ENCODE measurements around the gene STXBP5L. TPM values are rescaled to one million over a fixed set of nuclear protein-coding genes. Genes with fewer than 3 reads are reported as not detected.

STXBP5L gene
- 1 to 10 TPM in 6 of 9 donors, under 1 TPM in 3; 0.60 to 8.4 (median 2.9) TPM for total RNA-seq
- 1 to 10 TPM; 1.0 to 1.8 (median 1.5) TPM for polyA plus RNA-seq
- long read RNA-seq, donor 1 = 0 reads
- long read RNA-seq, donor 2 = 0 reads
- long read RNA-seq, donor 3 = 0 reads
- long read RNA-seq, donor 4 = 0 reads
- long read RNA-seq, donor 5, partial matches to known transcripts = 0 of 1 reads
- long read RNA-seq, donor 5, other reads (novel, unspliced or antisense) = 1 of 1 reads
- long read RNA-seq, donor 6, partial matches to known transcripts = 0 of 2 reads
- long read RNA-seq, donor 6, other reads (novel, unspliced or antisense) = 2 of 2 reads
- long read RNA-seq, donor 7 = 0 reads
- long read RNA-seq, donor 8 = 0 reads
- long read RNA-seq, donor 9 = 0 reads
- long read RNA-seq, donor 10 = 0 reads

DNA sequence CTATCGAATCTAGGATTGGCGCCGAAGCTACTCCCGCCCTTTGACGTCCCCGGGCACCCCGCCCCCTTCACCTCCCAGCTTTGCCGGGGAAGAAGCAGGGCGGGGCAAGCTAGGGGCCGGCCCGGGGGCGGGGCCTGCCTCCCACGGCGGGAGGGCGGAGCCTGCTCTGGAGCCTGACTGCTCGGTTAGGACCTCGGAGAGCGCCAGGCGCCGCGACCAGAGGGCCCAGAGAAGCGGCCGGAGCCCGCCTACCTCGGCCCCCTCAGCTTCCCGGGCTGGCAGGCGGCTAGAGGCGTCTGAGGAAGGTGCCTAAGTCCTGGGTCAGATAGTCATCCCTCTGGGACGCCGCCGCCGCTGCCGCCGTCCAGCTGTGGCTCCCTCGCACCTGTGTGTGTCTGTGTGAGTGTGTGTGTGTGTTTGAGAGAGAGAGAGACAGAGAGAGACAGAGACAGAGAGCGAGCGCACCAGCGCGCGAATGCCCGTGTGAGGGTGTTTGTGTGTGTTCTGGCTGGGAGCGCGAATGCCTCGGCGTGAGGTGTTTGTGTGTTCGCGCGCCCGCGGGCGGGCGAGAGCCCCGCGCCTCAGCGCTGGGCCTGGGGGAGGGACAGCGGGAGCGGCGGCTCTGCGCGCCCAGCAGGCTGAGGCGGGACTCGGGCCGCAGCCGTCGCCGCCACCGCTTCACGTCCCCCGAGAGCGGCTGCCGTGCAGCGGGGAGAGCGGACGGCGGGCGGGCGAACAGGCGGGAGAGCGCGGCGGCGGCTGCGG is at the start of gene STXBP5L:
Gene STXBP5L, plus strand, starts transcription at position 176 of the 765 bp plus-strand sequence. CDS start 1,374 bp downstream, outside the sequence.
- 1% methylated on average over 7 to 82 of the region's 83 CpGs for WGBS, 4 donors
- H3K9me3 ChIP-seq (replicated peaks in 1 of 3) = no peaks in the 10 kb centered on the region
- peak within 1 kb of the TSS in 2 of 5 donors; percentile 53 to 57 for H3K27ac ChIP-seq
- TF ChIP-seq, protein P1, sequence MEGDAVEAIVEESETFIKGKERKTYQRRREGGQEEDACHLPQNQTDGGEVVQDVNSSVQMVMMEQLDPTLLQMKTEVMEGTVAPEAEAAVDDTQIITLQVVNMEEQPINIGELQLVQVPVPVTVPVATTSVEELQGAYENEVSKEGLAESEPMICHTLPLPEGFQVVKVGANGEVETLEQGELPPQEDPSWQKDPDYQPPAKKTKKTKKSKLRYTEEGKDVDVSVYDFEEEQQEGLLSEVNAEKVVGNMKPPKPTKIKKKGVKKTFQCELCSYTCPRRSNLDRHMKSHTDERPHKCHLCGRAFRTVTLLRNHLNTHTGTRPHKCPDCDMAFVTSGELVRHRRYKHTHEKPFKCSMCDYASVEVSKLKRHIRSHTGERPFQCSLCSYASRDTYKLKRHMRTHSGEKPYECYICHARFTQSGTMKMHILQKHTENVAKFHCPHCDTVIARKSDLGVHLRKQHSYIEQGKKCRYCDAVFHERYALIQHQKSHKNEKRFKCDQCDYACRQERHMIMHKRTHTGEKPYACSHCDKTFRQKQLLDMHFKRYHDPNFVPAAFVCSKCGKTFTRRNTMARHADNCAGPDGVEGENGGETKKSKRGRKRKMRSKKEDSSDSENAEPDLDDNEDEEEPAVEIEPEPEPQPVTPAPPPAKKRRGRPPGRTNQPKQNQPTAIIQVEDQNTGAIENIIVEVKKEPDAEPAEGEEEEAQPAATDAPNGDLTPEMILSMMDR (IDR thresholded peaks at IDR 0.05) = no peak
- TF ChIP-seq POLR2A (IDR thresholded peaks at IDR 0.05) = peak; percentile 64 to 71
- peaks cover 9 to 13% of the 10 kb centered on the region in 2 donors for H3K4me1 ChIP-seq (replicated peaks in 1 of 2)
- H3K27me3 ChIP-seq = no peaks in the 10 kb centered on the region
- no peaks in the 10 kb centered on the region for H3K36me3 ChIP-seq (replicated peaks in 1 of 2)
- peak; percentile 81 to 95 (median 88) for DNase-seq
- intact Hi-C loops (cut with DNase I) = no loop called here
- H3K4me3 ChIP-seq = peak within 1 kb of the TSS in 2 of 4 donors; percentile 18 to 62

- no peak overlapping the region for H3K27ac ChIP-seq
- no peak overlapping the region for H3K4me3 ChIP-seq
- peaks cover 3% of the 10 kb centered on the region for H3K27me3 ChIP-seq
- intact Hi-C loops (cut with DNase I) = no loop called here
- H3K9me3 ChIP-seq (replicated peaks in 1 of 3) = no peaks in the 10 kb centered on the region
- DNase-seq = no peak
- no peaks in the 10 kb centered on the region for H3K36me3 ChIP-seq (replicated peaks in 1 of 2)
- TF ChIP-seq, protein P1 (IDR thresholded peaks at IDR 0.05) = no peak
- TF ChIP-seq POLR2A (IDR thresholded peaks at IDR 0.05) = no peak
- no peaks in the 10 kb centered on the region for H3K4me1 ChIP-seq (replicated peaks in 1 of 2)
- 75 to 82% (median 81%) methylated on average over 3 of the region's 3 CpGs for WGBS, 4 donors
These were observed 49.5 kb upstream of the STXBP5L start for GRCh38 chr3:120858521-120858920.

GRCh38 chr3:120864541-120864940 is 43.5 kb upstream of the STXBP5L start:
- no peak for DNase-seq
- peaks cover 3% of the 10 kb centered on the region for H3K27me3 ChIP-seq
- no peak overlapping the region for H3K27ac ChIP-seq
- no peaks in the 10 kb centered on the region for H3K36me3 ChIP-seq (replicated peaks in 1 of 2)
- no peaks in the 10 kb centered on the region for H3K9me3 ChIP-seq (replicated peaks in 1 of 3)
- TF ChIP-seq, protein P1 (IDR thresholded peaks at IDR 0.05) = no peak
- TF ChIP-seq POLR2A (IDR thresholded peaks at IDR 0.05) = no peak
- intact Hi-C loops (cut with DNase I) = no loop called here
- H3K4me1 ChIP-seq (replicated peaks in 1 of 2) = no peaks in the 10 kb centered on the region
- 65 to 85% (median 76%) methylated on average over 5 of the region's 5 CpGs for WGBS, 4 donors
- H3K4me3 ChIP-seq = no peak overlapping the region

- intact Hi-C loops (cut with DNase I) = no loop called here
- DNase-seq = no peak
- no peaks in the 10 kb centered on the region for H3K27me3 ChIP-seq
- no peaks in the 10 kb centered on the region for H3K9me3 ChIP-seq (replicated peaks in 1 of 3)
- H3K36me3 ChIP-seq (replicated peaks in 1 of 2) = no peaks in the 10 kb centered on the region
- no peaks in the 10 kb centered on the region for H3K4me1 ChIP-seq (replicated peaks in 1 of 2)
- WGBS, 4 donors = 57 to 76% (median 60%) methylated on average over 1 of the region's 1 CpG
- no peak overlapping the region for H3K27ac ChIP-seq
- no peak overlapping the region for H3K4me3 ChIP-seq
- TF ChIP-seq POLR2A (IDR thresholded peaks at IDR 0.05) = no peak
- TF ChIP-seq, protein P1 (IDR thresholded peaks at IDR 0.05) = no peak
These were observed 32.5 kb upstream of the STXBP5L start for GRCh38 chr3:120875507-120875906.
